IPS DF 6.9 (cell line): ENCODE data around the gene VWA2.

Source experiments
- DNase-seq: peaks from one replicate; pipeline ENCODE4 v3.0.0-alpha.2; 2013; ENCODE audit warnings: low read depth, low spot score
- H3K27ac ChIP-seq: one replicate; pipeline ENCODE4 v1.5.1; 2013; ENCODE audit warnings: low read length, control low read depth
- H3K27me3 ChIP-seq: 2 replicates; pipeline ENCODE4 v1.6.1; 2013; ENCODE audit warnings: mild to moderate bottlenecking, low read length; ENCODE audit not compliant: control insufficient read depth, insufficient read depth
- H3K36me3 ChIP-seq: 2 replicates; pipeline ENCODE4 v1.6.1; 2013; ENCODE audit warnings: low read length; ENCODE audit not compliant: control insufficient read depth, insufficient read depth
- H3K4me1 ChIP-seq: 2 replicates; pipeline ENCODE4 v1.6.1; 2013; ENCODE audit warnings: low read length; ENCODE audit not compliant: control insufficient read depth, insufficient read depth
- H3K4me3 ChIP-seq: 2 replicates; pipeline ENCODE4 v1.5.1; 2013; ENCODE audit warnings: mild to moderate bottlenecking, low read length
- H3K9me3 ChIP-seq: 2 replicates; pipeline ENCODE4 v1.6.1; 2013; ENCODE audit warnings: low read length, inconsistent platforms; ENCODE audit not compliant: control insufficient read depth, insufficient read depth
- WGBS: extraction: QIAGEN DNeasy Blood & Tissue Kit; methylation state at CpG from one replicate; pipeline ENCODE4 v1.1.7; 2013; ENCODE audit warnings: mixed read lengths, missing lambda C conversion rate; ENCODE audit not compliant: insufficient read length, insufficient coverage; 5-methylcytosine and 5-hydroxymethylcytosine counted together

The VWA2 gene

GRCh38 chr10:114305521-114305925 is 66.5 kb downstream of the VWA2 start:
- Histone ChIP-seq H3K36me3 (no peaks in the 10 kb centered on the region), H3K9me3 (no peaks in the 10 kb centered on the region), H3K27ac (no peak overlapping the region), H3K27me3 (no peaks in the 10 kb centered on the region), H3K4me3 (no peak overlapping the region), H3K4me1 (no peaks in the 10 kb centered on the region; the same call in 1 of the 2 replicates)
- no peak for DNase-seq
- WGBS = no CpG with 5 or more reads among the region's 18 CpGs

GRCh38 chr10:114306116-114306973 is 67.3 kb downstream of the VWA2 start:
- no peak overlapping the region for H3K27ac ChIP-seq
- H3K9me3 ChIP-seq = no peaks in the 10 kb centered on the region
- DNase-seq = no peak
- no peaks in the 10 kb centered on the region; the same call in 1 of the 2 replicates for H3K4me1 ChIP-seq
- WGBS = no CpG with 5 or more reads among the region's 19 CpGs
- H3K36me3 ChIP-seq = no peaks in the 10 kb centered on the region
- no peak overlapping the region for H3K4me3 ChIP-seq
- no peaks in the 10 kb centered on the region for H3K27me3 ChIP-seq

GRCh38 chr10:114307731-114308130 is 68.7 kb downstream of the VWA2 start:
- no peak for DNase-seq
- no peak overlapping the region for H3K4me3 ChIP-seq
- no peaks in the 10 kb centered on the region for H3K9me3 ChIP-seq
- no peak overlapping the region for H3K27ac ChIP-seq
- H3K36me3 ChIP-seq = no peaks in the 10 kb centered on the region
- H3K27me3 ChIP-seq = no peaks in the 10 kb centered on the region
- H3K4me1 ChIP-seq = peaks cover 2% of the 10 kb centered on the region; the same call in 1 of the 2 replicates
- WGBS = no CpG with 5 or more reads among the region's 10 CpGs

- no CpG with 5 or more reads among the region's 9 CpGs for WGBS
- H3K27me3 ChIP-seq = no peaks in the 10 kb centered on the region
- no peak overlapping the region for H3K27ac ChIP-seq
- H3K4me1 ChIP-seq = peaks cover 2% of the 10 kb centered on the region; the same call in 1 of the 2 replicates
- H3K9me3 ChIP-seq = no peaks in the 10 kb centered on the region
- no peak overlapping the region for H3K4me3 ChIP-seq
- DNase-seq = no peak
- no peaks in the 10 kb centered on the region for H3K36me3 ChIP-seq
Measured at GRCh38 chr10:114308531-114309363, 69.7 kb downstream of the VWA2 start.

GRCh38 chr10:114309364-114309651 is 70.3 kb downstream of the VWA2 start:
- Histone ChIP-seq H3K4me1 (peaks cover 2% of the 10 kb centered on the region; the same call in 1 of the 2 replicates), H3K36me3 (no peaks in the 10 kb centered on the region), H3K4me3 (no peak overlapping the region), H3K9me3 (no peaks in the 10 kb centered on the region), H3K27ac (no peak overlapping the region), H3K27me3 (no peaks in the 10 kb centered on the region)
- no CpG with 5 or more reads among the region's 3 CpGs for WGBS
- DNase-seq = no peak

- no peak for DNase-seq
- no peak overlapping the region for H3K27ac ChIP-seq
- no peak overlapping the region for H3K4me3 ChIP-seq
- no peaks in the 10 kb centered on the region for H3K9me3 ChIP-seq
- H3K36me3 ChIP-seq = no peaks in the 10 kb centered on the region
- no CpG with 5 or more reads among the region's 10 CpGs for WGBS
- peaks cover 2% of the 10 kb centered on the region; the same call in 1 of the 2 replicates for H3K4me1 ChIP-seq
- no peaks in the 10 kb centered on the region for H3K27me3 ChIP-seq
Measured at GRCh38 chr10:114310346-114310745, 71.3 kb downstream of the VWA2 start.

- WGBS = no CpG with 5 or more reads among the region's 6 CpGs
- Histone ChIP-seq H3K4me3 (no peak overlapping the region), H3K27me3 (no peaks in the 10 kb centered on the region), H3K27ac (no peak overlapping the region), H3K9me3 (no peaks in the 10 kb centered on the region), H3K36me3 (no peaks in the 10 kb centered on the region), H3K4me1 (0 out of 2 replicates have a peak, but pooled peaks cover 2% of the 10 kb centered on the region)
- DNase-seq = no peak
Measured at GRCh38 chr10:114311023-114311422, 72.0 kb downstream of the VWA2 start.

- WGBS = no CpG with 5 or more reads among the region's 13 CpGs
- Histone ChIP-seq H3K27me3 (no peaks in the 10 kb centered on the region), H3K36me3 (no peaks in the 10 kb centered on the region), H3K9me3 (no peaks in the 10 kb centered on the region), H3K4me1 (0 out of 2 replicates have a peak, but pooled peaks cover 2% of the 10 kb centered on the region), H3K27ac (no peak overlapping the region), H3K4me3 (no peak overlapping the region; the same call in 1 of the 2 replicates)
- DNase-seq = no peak
Measured at GRCh38 chr10:114311496-114312209, 72.6 kb downstream of the VWA2 start.

GRCh38 chr10:114313139-114313538 is 74.1 kb downstream of the VWA2 start:
- 0 out of 2 replicates have a peak, but pooled peaks cover 2% of the 10 kb centered on the region for H3K4me1 ChIP-seq
- H3K4me3 ChIP-seq = no peak overlapping the region
- H3K9me3 ChIP-seq = no peaks in the 10 kb centered on the region
- no peak overlapping the region for H3K27ac ChIP-seq
- WGBS = no CpG with 5 or more reads among the region's 9 CpGs
- DNase-seq = no peak
- no peaks in the 10 kb centered on the region for H3K27me3 ChIP-seq
- H3K36me3 ChIP-seq = no peaks in the 10 kb centered on the region

GRCh38 chr10:114313866-114314265 is 74.8 kb downstream of the VWA2 start:
- 0 out of 2 replicates have a peak, but pooled peaks cover 2% of the 10 kb centered on the region for H3K4me1 ChIP-seq
- H3K27me3 ChIP-seq = no peaks in the 10 kb centered on the region
- WGBS = no CpG with 5 or more reads among the region's 11 CpGs
- H3K9me3 ChIP-seq = no peaks in the 10 kb centered on the region
- no peak overlapping the region for H3K4me3 ChIP-seq
- H3K36me3 ChIP-seq = no peaks in the 10 kb centered on the region
- no peak overlapping the region for H3K27ac ChIP-seq
- DNase-seq = no peak
